Adrenal gland (tissue), 12 donors: ENCODE measurements around the gene RPTOR. TPM values are rescaled to one million over a fixed set of nuclear protein-coding genes. Genes with fewer than 3 reads are reported as not detected.

Experiments
- DNase-seq, 7 donors: peaks; one replicate each; pipeline ENCODE4 v3.0.0-alpha.2; 2019 to 2020
- H3K27ac ChIP-seq, 5 donors: fragments of 200-600 bp; sonication (generic) in 4 of 5; 1 replicate in 3 of 5; 2 replicates in 2 of 5; pipeline versions ENCODE4 v1.5.1 to v1.8.0; 2016 to 2020; ENCODE audit warnings: mild to moderate bottlenecking in 1 of 5
- H3K27me3 ChIP-seq: fragments of 200-600 bp; 2 replicates; pipeline ENCODE4 v1.8.0; 2021
- H3K36me3 ChIP-seq, 2 donors: fragments of 200-600 bp; replicated peaks in 1 of 2; 1 replicate in 1 of 2; 2 replicates in 1 of 2; pipeline versions ENCODE4 v1.5.1 to v1.8.0; 2018 to 2022
- H3K4me1 ChIP-seq, 2 donors: fragments of 200-600 bp; replicated peaks in 1 of 2; 1 replicate in 1 of 2; 2 replicates in 1 of 2; pipeline versions ENCODE4 v1.5.1 to v1.8.0; 2018 to 2021
- H3K4me3 ChIP-seq, 4 donors: fragments of 200-600 bp; sonication (generic) in 3 of 4; one replicate each; pipeline ENCODE4 v1.5.1; 2016 to 2018
- H3K9me3 ChIP-seq, 3 donors: fragments of 200-600 bp; sonication (generic) in 1 of 3; replicated peaks in 1 of 3; 1 replicate in 2 of 3; 2 replicates in 1 of 3; pipeline versions ENCODE4 v1.5.1 to v1.8.0; 2016 to 2021
- CTCF ChIP-seq, 6 experiments: fragments of 450-650 bp in 4 of 6; fragments of 200-600 bp in 2 of 6; sonication (generic) in 1 of 6; IDR thresholded peaks; 1 replicate in 5 of 6; 2 replicates in 1 of 6; pipeline versions ENCODE4 v1.5.1 to v1.8.0; 2016 to 2021; ENCODE audit warnings: antibody characterized with exemption in 6 of 6, mild to moderate bottlenecking in 2 of 6, moderate library complexity in 1 of 6
- POLR2A ChIP-seq, 2 donors: fragments of 450-650 bp; IDR thresholded peaks; one replicate each; pipeline ENCODE4 v1.6.1; 2017; ENCODE audit warnings: antibody characterized with exemption in 2 of 2, mild to moderate bottlenecking in 2 of 2, moderate library complexity in 1 of 2
- WGBS, 4 donors: extraction: QIAGEN DNeasy Blood & Tissue Kit in 2 of 4; methylation state at CpG; one replicate each; pipeline versions ENCODE4 v1.1.5 to v1.1.7; 2013 to 2017; 5-methylcytosine and 5-hydroxymethylcytosine counted together
- intact Hi-C, 2 donors: fragments of 100-400 bp; cut with DNase I; formaldehyde crosslinking; loops; one replicate each; pipeline versions ENCODE4 v1.14.1 to v1.15.0; 2022 to 2023
- polyA plus RNA-seq, 3 donors: library from polyadenylated mRNA; stranded (reverse); fragments of 200-250 nt in 2 of 3; fragments of 350-450 nt in 1 of 3; fragmentation: Illumina TruSeq in 1 of 3; extraction: RNeasy Lipid Tissue Mini Kit (QIAGEN cat#74804) in 1 of 3; gene quantifications; one replicate each; pipeline ENCODE4 v1.2.3, GENCODE V29; 2013 to 2014
- total RNA-seq, 9 donors: library from RNA; depleted of rRNA in 4 of 9; stranded (reverse); fragments of >200 nt in 4 of 9; fragments of 120-200 nt in 1 of 9; fragmentation: NEBNext Ultra II Directional in 1 of 9; extraction: Animal tissue kit (Norgen Biotek cat#: 25700) in 1 of 9; gene quantifications; one replicate each; pipeline versions ENCODE4 v1.1.0 to v1.2.4, GENCODE V29; 2013 to 2023
- donor health status: healthy with polysubstance abuse.
- donor health status: Bipolar disorder and iron deficiency.
- donor health status: DM: yes; HTN: yes; CAD: no.
- donor health status: DM: no; HTN: no; CAD: no.
- donor health status: DM: no; HTN: no; CAD: no.
- donor health status: DM: yes; HTN: yes; CAD: no.

Gene RPTOR
- total and polyA plus RNA-seq, 12 donors = 9.7 to 53.3 (median 29.7) TPM

DNA sequence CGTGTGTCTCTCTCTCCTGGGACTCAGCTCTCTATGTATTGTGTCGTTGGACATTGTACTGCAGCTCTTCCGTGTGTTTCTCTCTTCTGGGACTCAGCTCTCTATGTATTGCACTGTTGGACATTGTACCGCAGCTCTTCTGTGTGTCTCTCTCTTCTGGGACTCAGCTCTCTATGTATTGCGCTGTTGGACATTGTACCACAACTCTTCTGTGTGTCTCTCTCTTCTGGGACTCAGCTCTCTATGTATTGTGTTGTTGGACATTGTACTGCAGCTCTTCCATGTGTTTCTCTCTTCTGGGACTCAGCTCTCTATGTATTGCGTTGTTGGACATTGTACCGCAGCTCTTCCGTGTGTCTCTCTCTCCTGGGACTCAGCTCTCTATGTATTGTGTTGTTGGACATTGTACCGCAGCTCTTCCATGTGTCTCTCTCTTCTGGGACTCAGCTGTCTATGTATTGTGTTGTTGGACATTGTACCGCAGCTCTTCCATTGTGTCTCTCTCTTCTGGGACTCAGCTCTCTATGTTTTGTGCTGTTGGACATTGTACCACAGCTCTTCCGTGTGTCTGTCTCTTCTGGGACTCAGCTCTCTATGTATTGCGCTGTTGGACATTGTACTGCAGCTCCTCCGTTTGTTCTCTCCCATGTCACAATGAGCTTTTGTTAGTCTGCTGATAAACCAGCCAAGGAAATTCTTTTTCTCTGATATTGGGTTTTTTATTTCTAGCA, 84.8 kb downstream of the RPTOR start:
- intact Hi-C loops = no loop called here

DNA sequence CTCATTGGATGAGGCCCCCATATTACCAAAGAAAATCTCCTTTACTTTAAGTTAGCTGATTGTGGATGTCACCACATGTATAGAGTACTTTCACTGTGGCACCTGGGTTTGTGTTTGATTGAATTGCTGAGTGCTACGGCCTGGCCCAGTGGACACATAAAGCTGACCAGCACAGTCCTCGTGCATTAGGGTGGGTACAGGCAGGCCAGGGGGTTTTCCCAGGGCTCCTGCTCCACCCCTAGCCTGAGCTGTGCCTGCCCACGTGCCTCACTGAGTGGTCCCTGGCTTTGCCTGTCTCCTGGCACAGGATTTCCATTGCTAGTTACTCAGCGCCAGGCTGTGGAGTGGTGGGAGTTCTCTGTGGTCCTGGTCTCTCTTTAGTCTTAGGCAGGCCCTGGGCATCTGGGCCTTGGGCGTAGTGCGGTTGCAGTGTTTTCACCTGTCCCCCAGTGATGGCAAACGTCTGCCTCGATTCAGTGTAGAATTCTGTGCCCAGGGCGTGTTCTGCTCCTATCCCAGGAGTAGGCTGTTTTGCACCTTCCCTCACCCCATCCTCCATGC, 86.0 kb downstream of the RPTOR start:
- no peaks in the 10 kb centered on the region for H3K9me3 ChIP-seq
- intact Hi-C loops = no loop called here
- no peaks in the 10 kb centered on the region for H3K27me3 ChIP-seq
- WGBS, 4 donors = 89 to 93% (median 91%) methylated on average over 7 to 9 of the region's 9 CpGs
- H3K27ac ChIP-seq = no peak overlapping the region
- DNase-seq = peak in 1 of 7 donors; percentile 24
- H3K4me3 ChIP-seq = no peak overlapping the region
- H3K4me1 ChIP-seq = no peaks in the 10 kb centered on the region
- TF ChIP-seq POLR2A (IDR thresholded peaks at IDR 0.05) (no peak), CTCF (IDR thresholded peaks at IDR 0.05) (no peak)
- peaks cover 0 to 4% of the 10 kb centered on the region in 2 donors for H3K36me3 ChIP-seq

More for the DNA sequence above, 84.8 kb downstream of the RPTOR start:
- TF ChIP-seq CTCF (IDR thresholded peaks at IDR 0.05) (no peak), POLR2A (IDR thresholded peaks at IDR 0.05) (no peak)
- no peak for DNase-seq
- Histone ChIP-seq H3K4me3 (no peak overlapping the region), H3K4me1 (no peaks in the 10 kb centered on the region), H3K36me3 (peaks cover 0 to 4% of the 10 kb centered on the region in 2 donors), H3K27ac (no peak overlapping the region), H3K27me3 (no peaks in the 10 kb centered on the region), H3K9me3 (no peaks in the 10 kb centered on the region)
- 85 to 93% (median 90%) methylated on average over 13 of the region's 13 CpGs for WGBS, 4 donors

- WGBS, 4 donors = 84 to 95% (median 93%) methylated on average over 8 to 10 of the region's 10 CpGs
- intact Hi-C loops = no loop called here
- Histone ChIP-seq H3K27ac (no peak overlapping the region), H3K9me3 (no peaks in the 10 kb centered on the region), H3K36me3 (no peaks in the 10 kb centered on the region), H3K27me3 (no peaks in the 10 kb centered on the region), H3K4me3 (no peak overlapping the region), H3K4me1 (no peaks in the 10 kb centered on the region)
- DNase-seq = peak in 1 of 7 donors; percentile 39
- no peak for TF ChIP-seq POLR2A (IDR thresholded peaks at IDR 0.05)
- TF ChIP-seq CTCF (IDR thresholded peaks at IDR 0.05) = no peak
Observed at GRCh38 chr17:80631142-80632045, 86.8 kb downstream of the RPTOR start.

DNA sequence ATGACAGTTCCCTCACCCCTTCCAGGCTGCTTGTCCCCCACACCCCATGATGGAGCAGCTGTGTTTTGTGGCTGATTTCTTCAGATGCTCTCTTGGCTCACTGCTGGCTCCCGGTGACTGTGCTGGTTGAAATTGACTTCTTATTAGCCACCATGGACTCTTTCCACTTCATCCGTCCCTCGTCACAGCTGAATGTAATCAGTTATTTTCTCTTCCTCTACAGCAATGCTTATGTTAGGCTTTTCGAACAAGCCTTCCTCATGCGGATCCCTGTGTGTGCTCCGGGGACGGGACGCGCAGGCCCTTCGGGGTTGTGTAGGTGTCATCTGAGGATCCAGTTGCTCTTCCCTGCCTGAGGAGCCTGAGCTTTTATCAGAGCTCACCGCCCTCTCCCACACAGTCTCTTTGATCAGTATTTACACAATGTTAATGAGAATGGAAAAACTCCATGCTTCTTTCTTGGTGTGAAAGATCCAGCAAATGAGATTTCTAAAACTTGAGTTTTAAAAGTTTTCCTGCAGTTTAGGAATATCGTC, 87.5 kb downstream of the RPTOR start:
- Histone ChIP-seq H3K27ac (no peak overlapping the region), H3K27me3 (no peaks in the 10 kb centered on the region), H3K4me1 (no peaks in the 10 kb centered on the region), H3K9me3 (no peaks in the 10 kb centered on the region), H3K4me3 (no peak overlapping the region), H3K36me3 (no peaks in the 10 kb centered on the region)
- intact Hi-C loops = no loop called here
- no peak for TF ChIP-seq CTCF (IDR thresholded peaks at IDR 0.05)
- no peak for TF ChIP-seq POLR2A (IDR thresholded peaks at IDR 0.05)
- peak in 1 of 7 donors; percentile 30 for DNase-seq
- WGBS, 4 donors = 84 to 89% (median 86%) methylated on average over 12 of the region's 12 CpGs
